Keratinocyte (primary cell): ENCODE results near the gene SAMD4B. TPM values are rescaled to one million over a fixed set of nuclear protein-coding genes. Genes with fewer than 3 reads are reported as not detected.

Experiments
- DNase-seq: peaks from one replicate; pipeline ENCODE4 v3.0.0-alpha.2; 2011; ENCODE audit warnings: low read depth, missing footprints, low spot score
- FAIRE-seq: peaks from 2 replicates; lab custom pipeline; 2011; peaks lifted over from hg19 to GRCh38; lab: Jason Lieb, UNC
- H2AFZ ChIP-seq: 2 replicates; pipeline ENCODE4 v1.6.0; 2012; ENCODE audit warnings: low read length, control low read depth, inconsistent platforms; ENCODE audit not compliant: control insufficient read depth
- H3K27ac ChIP-seq: 2 replicates; pipeline ENCODE4 v1.5.1; 2011; ENCODE audit warnings: low read length; ENCODE audit not compliant: control insufficient read depth, insufficient read depth
- H3K27me3 ChIP-seq: 3 replicates; pipeline ENCODE4 v1.6.0; 2011; ENCODE audit warnings: low read length; ENCODE audit not compliant: control insufficient read depth, insufficient read depth; ENCODE audit errors: extremely low read depth
- H3K36me3 ChIP-seq, 2 experiments: 2 replicates in 1 of 2; 3 replicates in 1 of 2; pipeline ENCODE4 v1.5.1; 2011; ENCODE audit warnings: low read length in 2 of 2, mild to moderate bottlenecking in 1 of 2; ENCODE audit not compliant: control insufficient read depth in 2 of 2, insufficient read depth in 2 of 2; ENCODE audit errors: extremely low read depth in 1 of 2
- H3K4me1 ChIP-seq: 3 replicates; pipeline ENCODE4 v1.5.1; 2011; ENCODE audit warnings: low read length; ENCODE audit not compliant: control insufficient read depth, insufficient read depth; ENCODE audit errors: extremely low read depth
- H3K4me2 ChIP-seq: 3 replicates; pipeline ENCODE4 v1.6.0; 2011; ENCODE audit warnings: low read depth, low read length; ENCODE audit not compliant: control insufficient read depth, insufficient read depth; ENCODE audit errors: extremely low read depth
- H3K4me3 ChIP-seq, 3 experiments: fragments of 200-600 bp in 1 of 3; sonication (generic) in 1 of 3; 2 replicates in 2 of 3; 3 replicates in 1 of 3; pipeline ENCODE4 v1.5.1; 2011 to 2016; ENCODE audit warnings: low read length in 3 of 3, mild to moderate bottlenecking in 3 of 3, control low read depth in 2 of 3, inconsistent platforms in 1 of 3, low read depth in 1 of 3, mixed read lengths in 1 of 3, mixed run types in 1 of 3, moderate library complexity in 1 of 3; ENCODE audit not compliant: control insufficient read depth in 2 of 3, insufficient read depth in 2 of 3; ENCODE audit errors: extremely low read depth in 1 of 3
- H3K79me2 ChIP-seq: 2 replicates; pipeline ENCODE4 v1.6.0; 2012; ENCODE audit warnings: low read length; ENCODE audit not compliant: control insufficient read depth, insufficient read depth
- H3K9ac ChIP-seq: 3 replicates; pipeline ENCODE4 v1.6.0; 2011; ENCODE audit warnings: low read length; ENCODE audit not compliant: control insufficient read depth, insufficient read depth; ENCODE audit errors: extremely low read depth
- H3K9me1 ChIP-seq: 3 replicates; pipeline ENCODE4 v1.6.0; 2011; ENCODE audit warnings: low read length; ENCODE audit not compliant: control insufficient read depth, insufficient read depth; ENCODE audit errors: extremely low read depth
- H3K9me3 ChIP-seq: 2 replicates; pipeline ENCODE4 v1.5.1; 2012; ENCODE audit warnings: low read depth, low read length; ENCODE audit not compliant: control insufficient read depth
- H4K20me1 ChIP-seq: 3 replicates; pipeline ENCODE4 v1.6.0; 2011; ENCODE audit warnings: low read length; ENCODE audit not compliant: control insufficient read depth, insufficient read depth; ENCODE audit errors: extremely low read depth
- CTCF ChIP-seq, 3 experiments: IDR thresholded peaks in 1 of 3; conservative IDR thresholded peaks in 1 of 3; optimal IDR thresholded peaks in 1 of 3; 2 replicates in 2 of 3; 3 replicates in 1 of 3; pipeline versions ENCODE3 to v1.5.1; 2011; ENCODE audit warnings: low read length in 3 of 3, mild to moderate bottlenecking in 3 of 3, moderate library complexity in 2 of 3, control low read depth in 1 of 3, inconsistent platforms in 1 of 3; ENCODE audit not compliant: insufficient read depth in 2 of 3; ENCODE audit errors: extremely low read depth in 1 of 3
- EZH2 ChIP-seq: IDR thresholded peaks from one replicate; pipeline ENCODE4 v1.6.1; 2012; ENCODE audit warnings: inconsistent platforms, mild to moderate bottlenecking, low read length, moderate library complexity
- dilution Hi-C: fragments of 300-500 bp; cut with MboI; formaldehyde crosslinking; loops from one replicate; pipeline ENCODE4 v1.7.0; 2020; ENCODE audit warnings: low sequenced_read_pairs; ENCODE audit not compliant: extremely low pct_ligation_motif_present
- polyA plus RNA-seq, 5 experiments: library from polyadenylated mRNA; depleted of rRNA in 3 of 5; stranded (reverse) in 3 of 5; stranded (forward) in 1 of 5; unstranded in 1 of 5; fragments of >200 nt; gene quantifications; 1 replicate in 1 of 5; 2 replicates in 3 of 5; 3 replicates in 1 of 5; pipeline versions ENCODE4 v1.2.1 to v1.2.3, GENCODE V29; 2011 to 2012; ENCODE audit warnings: missing spikeins in 2 of 5, low read depth in 1 of 5, low replicate concordance in 1 of 5

Gene SAMD4B
- polyA plus RNA-seq, 1 donor (not counting 4 experiments of a cell fraction or from before 2014, with no cell fraction given), result 20.9 TPM

DNA sequence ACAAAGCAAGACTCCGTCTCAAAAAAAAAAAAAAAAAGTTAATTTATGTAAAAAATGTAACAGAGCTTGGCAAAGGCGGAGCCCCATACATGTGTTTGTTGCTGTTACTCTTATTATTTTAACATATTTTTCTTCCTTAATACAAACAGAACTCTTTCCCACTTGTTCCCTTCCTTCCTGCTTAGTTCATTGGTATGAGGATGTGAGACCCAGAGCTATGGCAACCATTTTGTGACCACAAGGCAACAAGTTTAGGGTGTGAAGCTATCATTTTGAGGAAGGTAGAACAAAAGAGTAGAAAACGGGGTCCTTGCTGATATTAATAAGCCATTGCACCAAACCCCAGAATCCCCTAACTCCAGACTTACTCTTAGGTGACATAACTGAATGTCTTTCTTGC lies 40.7 kb upstream of the SAMD4B start:
- no peak overlapping the region for H3K9ac ChIP-seq
- no peak overlapping the region for H3K27ac ChIP-seq
- H3K27me3 ChIP-seq, result peaks cover 33% of the 10 kb centered on the region
- no peak overlapping the region for H3K4me3 ChIP-seq
- H3K9me3 ChIP-seq, result no peaks in the 10 kb centered on the region
- H3K9me1 ChIP-seq, result no peaks in the 10 kb centered on the region
- no peak for DNase-seq
- H4K20me1 ChIP-seq, result no peaks in the 10 kb centered on the region
- no peak overlapping the region for H3K4me2 ChIP-seq
- H3K36me3 ChIP-seq, result no peaks in the 10 kb centered on the region
- H2AFZ ChIP-seq, result no peak overlapping the region
- dilution Hi-C loops, result no loop called here
- H3K79me2 ChIP-seq, result no peaks in the 10 kb centered on the region
- no peaks in the 10 kb centered on the region for H3K4me1 ChIP-seq
- FAIRE-seq, result no peak
- no peak for TF ChIP-seq CTCF (optimal IDR thresholded peaks at IDR 0.05 in 1 of 3, IDR thresholded peaks at IDR 0.05 in 1 of 3, conservative IDR thresholded peaks at IDR 0.05 in 1 of 3; ENCODE audit: extremely low read depth in 1 of 3, insufficient read depth in 2 of 3, low read length in 3 of 3)
- TF ChIP-seq EZH2, result no peak

- no peak overlapping the region for H2AFZ ChIP-seq
- H3K36me3 ChIP-seq, result no peaks in the 10 kb centered on the region
- H3K4me1 ChIP-seq, result no peaks in the 10 kb centered on the region
- no peaks in the 10 kb centered on the region for H4K20me1 ChIP-seq
- H3K27ac ChIP-seq, result no peak overlapping the region
- dilution Hi-C loops, result no loop called here
- H3K4me3 ChIP-seq, result no peak overlapping the region
- FAIRE-seq (no peak), DNase-seq (no peak)
- H3K79me2 ChIP-seq, result no peaks in the 10 kb centered on the region
- TF ChIP-seq EZH2 (no peak), CTCF (optimal IDR thresholded peaks at IDR 0.05 in 1 of 3, IDR thresholded peaks at IDR 0.05 in 1 of 3, conservative IDR thresholded peaks at IDR 0.05 in 1 of 3; ENCODE audit: extremely low read depth in 1 of 3, insufficient read depth in 2 of 3, low read length in 3 of 3) (no peak)
- no peak overlapping the region for H3K9ac ChIP-seq
- no peaks in the 10 kb centered on the region for H3K9me3 ChIP-seq
- H3K27me3 ChIP-seq, result peaks cover 49% of the 10 kb centered on the region
- no peaks in the 10 kb centered on the region for H3K9me1 ChIP-seq
- no peak overlapping the region for H3K4me2 ChIP-seq
Observed at GRCh38 chr19:39303373-39304184, 38.6 kb upstream of the SAMD4B start.
